Neural cell (in vitro differentiated cells): ENCODE data around the gene CPXM2. TPM values are rescaled to one million over a fixed set of nuclear protein-coding genes. Genes with fewer than 3 reads are reported as not detected.

Experiments
- H2AFZ ChIP-seq: fragments of 200-600, 300-800 bp; sonication (generic), shearing (Covaris generic); 2 replicates; pipeline ENCODE4 v1.6.0; 2014; ENCODE audit warnings: low read depth, mild to moderate bottlenecking, antibody characterized with exemption, low read length, moderate library complexity
- H3F3A ChIP-seq: fragments of 200-600 bp; shearing (Covaris generic); 2 replicates; pipeline ENCODE4 v1.6.1; 2016; ENCODE audit warnings: mild to moderate bottlenecking, moderate library complexity, mixed read lengths, antibody characterized with exemption, low read length; ENCODE audit not compliant: insufficient read depth, poor library complexity, severe bottlenecking
- H3K27ac ChIP-seq: fragments of 200-600, 300-800 bp; sonication (generic), shearing (Covaris generic); 2 replicates; pipeline ENCODE4 v1.5.1; 2014; ENCODE audit warnings: mild to moderate bottlenecking, low read length, moderate library complexity
- H3K27me3 ChIP-seq: fragments of 300-800, 200-600 bp; sonication (generic), shearing (Covaris generic); 2 replicates; pipeline ENCODE4 v1.6.0; 2014; ENCODE audit warnings: mild to moderate bottlenecking, low read depth, low read length, moderate library complexity; ENCODE audit not compliant: insufficient read depth
- H3K36me3 ChIP-seq: fragments of 300-800, 200-600 bp; sonication (generic), shearing (Covaris generic); 2 replicates; pipeline ENCODE4 v1.5.1; 2014; ENCODE audit warnings: mild to moderate bottlenecking, antibody characterized with exemption, low read length, moderate library complexity; ENCODE audit not compliant: insufficient read depth
- H3K4me2 ChIP-seq: fragments of 300-800, 200-600 bp; sonication (generic), shearing (Covaris generic); 2 replicates; pipeline ENCODE4 v1.6.0; 2014; ENCODE audit warnings: mild to moderate bottlenecking, low read length
- H3K4me3 ChIP-seq: fragments of 300-800, 200-600 bp; sonication (generic), shearing (Covaris generic); 2 replicates; pipeline ENCODE4 v1.5.1; 2014; ENCODE audit warnings: mild to moderate bottlenecking, low read length, moderate library complexity
- H3K79me2 ChIP-seq: fragments of 200-600 bp; shearing (Covaris generic); replicated peaks from 2 replicates; pipeline ENCODE4 v1.6.0; 2014; ENCODE audit warnings: mild to moderate bottlenecking, low read length, moderate library complexity; ENCODE audit not compliant: insufficient read depth
- H3K9ac ChIP-seq: fragments of 300-800, 200-600 bp; sonication (generic), shearing (Covaris generic); 2 replicates; pipeline ENCODE4 v1.6.1; 2016; ENCODE audit warnings: mild to moderate bottlenecking, low read length, mixed read lengths
- H3K9me2 ChIP-seq: fragments of 200-600 bp; shearing (Covaris generic); 2 replicates; pipeline ENCODE4 v1.6.1; 2016; ENCODE audit warnings: mild to moderate bottlenecking, low read length, mixed read lengths; ENCODE audit not compliant: insufficient read depth
- H3K9me3 ChIP-seq: fragments of 200-600, 300-800 bp; sonication (generic), shearing (Covaris generic); 2 replicates; pipeline ENCODE4 v1.6.1; 2016; ENCODE audit warnings: mild to moderate bottlenecking, mixed run types, low read length, moderate library complexity, mixed read lengths
- H4K20me1 ChIP-seq: fragments of 200-600 bp; shearing (Covaris generic); 2 replicates; pipeline ENCODE4 v1.6.1; 2016; ENCODE audit warnings: mild to moderate bottlenecking, mixed run types; ENCODE audit not compliant: insufficient read depth
- EZH2 ChIP-seq: fragments of 200-600, 300-800 bp; shearing (Covaris generic), sonication (generic); IDR thresholded peaks from 2 replicates; pipeline ENCODE4 v1.6.1; 2014; ENCODE audit warnings: antibody characterized with exemption, low read length, borderline replicate concordance, mild to moderate bottlenecking; ENCODE audit not compliant: insufficient read depth, poor library complexity, severe bottlenecking
- MXI1 ChIP-seq: fragments of 450-650 bp; conservative IDR thresholded peaks from 2 replicates; pipeline ENCODE4 v1.6.1; 2014; ENCODE audit warnings: antibody characterized with exemption, mild to moderate bottlenecking; ENCODE audit not compliant: poor library complexity, severe bottlenecking
- RAD21 ChIP-seq: fragments of 450-650 bp; conservative IDR thresholded peaks from 2 replicates; pipeline ENCODE4 v1.6.1; 2014; ENCODE audit warnings: antibody characterized with exemption, mild to moderate bottlenecking, moderate library complexity
- REST ChIP-seq: IDR thresholded peaks from 2 replicates; pipeline ENCODE4 v1.6.1; 2012; ENCODE audit warnings: borderline replicate concordance
- SMC3 ChIP-seq: fragments of 450-650 bp; conservative IDR thresholded peaks from 2 replicates; pipeline ENCODE4 v1.6.1; 2014; ENCODE audit warnings: antibody characterized with exemption, mild to moderate bottlenecking, moderate library complexity; ENCODE audit not compliant: poor library complexity
- TAF1 ChIP-seq: IDR thresholded peaks from 2 replicates; pipeline ENCODE4 v1.6.1; 2012; ENCODE audit warnings: low read depth
- polyA plus RNA-seq: library from polyadenylated mRNA; depleted of rRNA; stranded (reverse); fragments of >200 nt; gene quantifications from 2 replicates; pipeline ENCODE4 v1.2.3, GENCODE V29; 2014
- TF ChIP-seq, protein P1 (sequence below): fragments of 450-650 bp; IDR thresholded peaks from 2 replicates; pipeline ENCODE4 v1.5.1; 2014; ENCODE audit warnings: antibody characterized with exemption, mild to moderate bottlenecking, moderate library complexity; ENCODE audit not compliant: poor library complexity, severe bottlenecking

CPXM2 gene
- polyA plus RNA-seq, 1 donor from 2014 or later, result not detected

DNA sequence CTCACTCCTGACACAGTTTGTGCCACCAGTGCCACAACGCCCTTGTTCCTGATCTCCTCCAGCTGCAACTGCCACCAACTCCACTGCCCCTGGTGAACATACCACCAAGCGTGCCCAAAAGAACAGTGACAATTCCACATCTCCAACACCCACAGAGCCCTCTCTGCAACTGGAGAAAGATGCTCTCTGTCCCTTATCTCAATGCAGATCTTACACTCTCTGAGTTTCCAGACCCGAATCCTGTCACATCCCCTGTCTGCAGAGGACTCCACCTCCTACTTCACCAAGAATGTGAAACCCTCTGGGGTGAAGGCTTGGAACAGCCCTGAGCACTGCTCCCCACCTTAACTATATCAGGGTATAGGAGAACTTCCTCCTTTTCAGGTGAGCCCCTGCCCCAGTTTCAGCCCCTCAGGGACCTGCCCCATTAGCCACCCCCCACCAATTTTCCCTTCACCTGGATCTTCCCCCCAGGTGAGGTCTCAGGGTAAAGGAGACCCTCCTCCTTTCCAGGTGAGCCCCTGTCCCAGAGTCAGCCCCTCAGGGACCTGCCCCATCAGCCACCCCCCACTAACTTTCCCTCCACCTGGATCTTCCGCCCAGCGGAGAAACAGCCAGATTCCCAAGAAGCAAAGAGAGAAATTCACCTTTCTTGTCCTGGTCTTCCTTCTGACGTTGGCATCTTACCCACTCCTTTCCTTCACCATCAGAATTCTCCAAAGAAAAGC lies 55.0 kb downstream of the CPXM2 start:
- Histone ChIP-seq H3F3A (no peaks in the 10 kb centered on the region), H3K79me2 (no peaks in the 10 kb centered on the region), H4K20me1 (no peaks in the 10 kb centered on the region), H3K9ac (no peak overlapping the region), H3K36me3 (no peaks in the 10 kb centered on the region), H3K9me3 (no peaks in the 10 kb centered on the region), H3K4me3 (no peak overlapping the region), H3K27me3 (no peaks in the 10 kb centered on the region), H3K4me2 (no peak overlapping the region), H3K27ac (no peak overlapping the region), H2AFZ (no peak overlapping the region), H3K9me2 (no peaks in the 10 kb centered on the region)
- no peak for TF ChIP-seq REST
- TF ChIP-seq SMC3, result no peak
- TF ChIP-seq MXI1, result no peak
- TF ChIP-seq EZH2, result no peak
- no peak for TF ChIP-seq TAF1
- TF ChIP-seq, protein P1, sequence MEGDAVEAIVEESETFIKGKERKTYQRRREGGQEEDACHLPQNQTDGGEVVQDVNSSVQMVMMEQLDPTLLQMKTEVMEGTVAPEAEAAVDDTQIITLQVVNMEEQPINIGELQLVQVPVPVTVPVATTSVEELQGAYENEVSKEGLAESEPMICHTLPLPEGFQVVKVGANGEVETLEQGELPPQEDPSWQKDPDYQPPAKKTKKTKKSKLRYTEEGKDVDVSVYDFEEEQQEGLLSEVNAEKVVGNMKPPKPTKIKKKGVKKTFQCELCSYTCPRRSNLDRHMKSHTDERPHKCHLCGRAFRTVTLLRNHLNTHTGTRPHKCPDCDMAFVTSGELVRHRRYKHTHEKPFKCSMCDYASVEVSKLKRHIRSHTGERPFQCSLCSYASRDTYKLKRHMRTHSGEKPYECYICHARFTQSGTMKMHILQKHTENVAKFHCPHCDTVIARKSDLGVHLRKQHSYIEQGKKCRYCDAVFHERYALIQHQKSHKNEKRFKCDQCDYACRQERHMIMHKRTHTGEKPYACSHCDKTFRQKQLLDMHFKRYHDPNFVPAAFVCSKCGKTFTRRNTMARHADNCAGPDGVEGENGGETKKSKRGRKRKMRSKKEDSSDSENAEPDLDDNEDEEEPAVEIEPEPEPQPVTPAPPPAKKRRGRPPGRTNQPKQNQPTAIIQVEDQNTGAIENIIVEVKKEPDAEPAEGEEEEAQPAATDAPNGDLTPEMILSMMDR, result no peak
- no peak for TF ChIP-seq RAD21

DNA sequence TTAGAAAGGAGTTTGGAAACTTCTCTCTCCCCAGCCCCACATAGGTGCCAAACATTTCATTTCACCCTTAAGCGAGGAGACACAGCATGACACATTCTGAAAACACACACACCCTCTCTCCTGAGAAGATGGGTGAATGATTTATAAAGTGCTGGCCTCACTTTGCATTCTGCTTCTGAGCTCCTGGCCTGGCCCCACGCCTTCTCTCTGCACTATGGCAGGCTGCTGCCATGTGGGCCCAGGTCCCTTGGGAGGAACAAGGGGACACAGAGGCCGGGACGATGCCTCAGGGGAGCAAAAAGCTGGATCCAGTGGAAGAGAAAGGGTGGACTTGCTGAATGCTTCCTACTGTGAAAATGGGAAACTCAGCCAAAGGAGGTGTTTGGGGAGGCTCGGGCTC lies 56.0 kb downstream of the CPXM2 start:
- Histone ChIP-seq H3K9me2 (no peaks in the 10 kb centered on the region), H3F3A (no peaks in the 10 kb centered on the region), H3K4me3 (no peak overlapping the region), H3K27me3 (no peaks in the 10 kb centered on the region), H3K36me3 (no peaks in the 10 kb centered on the region), H4K20me1 (no peaks in the 10 kb centered on the region), H3K9me3 (no peaks in the 10 kb centered on the region), H3K79me2 (no peaks in the 10 kb centered on the region), H3K27ac (no peak overlapping the region), H3K4me2 (no peak overlapping the region), H3K9ac (no peak overlapping the region), H2AFZ (no peak overlapping the region)
- TF ChIP-seq RAD21, result no peak

DNA sequence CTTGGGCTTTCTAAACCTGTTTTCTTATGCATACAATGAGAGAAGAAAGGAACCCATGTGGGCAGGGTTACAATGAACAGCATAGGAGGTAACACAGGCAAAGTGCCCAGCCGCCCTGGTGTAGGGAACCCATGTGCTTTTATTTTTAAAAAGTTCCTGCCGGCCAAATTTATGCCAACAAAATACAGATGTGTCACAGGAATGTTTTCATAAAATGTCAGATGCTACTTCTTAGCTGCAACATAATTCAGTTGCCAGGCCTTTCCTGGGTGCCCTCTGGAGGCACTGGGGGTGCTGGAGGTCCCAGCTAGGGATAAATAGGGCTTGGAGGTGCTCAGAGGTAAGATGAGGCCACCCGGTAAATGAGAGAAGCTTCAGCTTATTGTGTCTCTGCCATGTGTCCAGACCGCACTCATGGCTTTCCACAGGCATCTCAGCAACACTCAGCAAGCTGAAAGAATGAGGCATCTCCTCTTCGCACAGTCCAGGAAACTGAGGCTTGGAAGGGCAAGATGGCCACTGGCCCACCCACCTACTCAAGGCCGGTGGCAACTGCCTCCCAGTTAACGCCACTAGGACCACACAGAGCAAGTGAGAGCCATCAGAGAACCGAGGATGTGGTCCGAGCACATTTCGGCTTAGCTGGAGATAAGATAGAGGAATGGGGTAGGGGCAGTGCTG lies 58.3 kb downstream of the CPXM2 start:
- no peak overlapping the region for H2AFZ ChIP-seq
- TF ChIP-seq RAD21, result no peak
- H3K9me3 ChIP-seq, result no peaks in the 10 kb centered on the region
- H3K4me3 ChIP-seq, result no peak overlapping the region
- no peak overlapping the region for H3K9ac ChIP-seq
- no peaks in the 10 kb centered on the region for H3K79me2 ChIP-seq
- H3K36me3 ChIP-seq, result no peaks in the 10 kb centered on the region
- no peak overlapping the region for H3K27ac ChIP-seq
- H3K27me3 ChIP-seq, result no peaks in the 10 kb centered on the region
- H3F3A ChIP-seq, result no peaks in the 10 kb centered on the region
- H3K9me2 ChIP-seq, result no peaks in the 10 kb centered on the region
- H4K20me1 ChIP-seq, result no peaks in the 10 kb centered on the region
- no peak overlapping the region for H3K4me2 ChIP-seq
